ENCODE results near the gene MYH3.

GRCh38 chr17:10598621-10599020 is 58.5 kb downstream of the MYH3 start:
- TF ChIP-seq EZH2 (IDR thresholded peaks at IDR 0.05; ENCODE audit: borderline replicate concordance) = no peak
- no peak for TF ChIP-seq CTCF (IDR thresholded peaks at IDR 0.05; ENCODE audit: poor library complexity)

Measured in hepatocyte (in vitro differentiated cells).